ENCODE data around the gene RASAL3. TPM values are rescaled to one million over a fixed set of nuclear protein-coding genes. Genes with fewer than 3 reads are reported as not detected.

Gene RASAL3
- total RNA-seq, 1 donor from 2014 or later = 0.05 TPM

GRCh38 chr19:15424692-15425272 lies 39.6 kb downstream of the RASAL3 start:
- Mint-ChIP-seq H3K27ac (ENCODE audit: unreplicated experiment) (no peak overlapping the region), H3K36me3 (ENCODE audit: low read depth) (peaks cover 26% of the 10 kb centered on the region), H3K9me3 (ENCODE audit: low read depth) (no peaks in the 10 kb centered on the region), H3K4me3 (ENCODE audit: unreplicated experiment) (no peak overlapping the region), H3K27me3 (ENCODE audit: low read depth) (no peaks in the 10 kb centered on the region), H3K4me1 (ENCODE audit: low read depth) (peaks cover 3% of the 10 kb centered on the region)
- no peak for DNase-seq (ENCODE audit: low spot score)
- no peak for TF ChIP-seq CTCF (IDR thresholded peaks at IDR 0.05)

- Mint-ChIP-seq H3K4me1 (ENCODE audit: low read depth) (peaks cover 9% of the 10 kb centered on the region), H3K27me3 (ENCODE audit: low read depth) (no peaks in the 10 kb centered on the region)
Measured at GRCh38 chr19:15424121-15424520, 40.2 kb downstream of the RASAL3 start.

GRCh38 chr19:15423130-15423529 lies 41.2 kb downstream of the RASAL3 start:
- peaks cover 9% of the 10 kb centered on the region for H3K4me1 Mint-ChIP-seq (ENCODE audit: low read depth)
- no peak for TF ChIP-seq CTCF (IDR thresholded peaks at IDR 0.05)
- H3K9me3 Mint-ChIP-seq (ENCODE audit: low read depth) = no peaks in the 10 kb centered on the region
- H3K27ac Mint-ChIP-seq (ENCODE audit: unreplicated experiment) = no peak overlapping the region
- no peak for DNase-seq (ENCODE audit: low spot score)
- no peaks in the 10 kb centered on the region for H3K27me3 Mint-ChIP-seq (ENCODE audit: low read depth)
- H3K36me3 Mint-ChIP-seq (ENCODE audit: low read depth) = peaks cover 26% of the 10 kb centered on the region
- H3K4me3 Mint-ChIP-seq (ENCODE audit: unreplicated experiment) = no peak overlapping the region

More at GRCh38 chr19:15424121-15424520, 40.2 kb downstream of the RASAL3 start:
- no peaks in the 10 kb centered on the region for H3K9me3 Mint-ChIP-seq (ENCODE audit: low read depth)
- no peak for TF ChIP-seq CTCF (IDR thresholded peaks at IDR 0.05)
- no peak for DNase-seq (ENCODE audit: low spot score)
- H3K4me3 Mint-ChIP-seq (ENCODE audit: unreplicated experiment) = no peak overlapping the region
- no peak overlapping the region for H3K27ac Mint-ChIP-seq (ENCODE audit: unreplicated experiment)
- H3K36me3 Mint-ChIP-seq (ENCODE audit: low read depth) = peaks cover 26% of the 10 kb centered on the region

- no peaks in the 10 kb centered on the region for H3K9me3 Mint-ChIP-seq (ENCODE audit: low read depth)
- peaks cover 12% of the 10 kb centered on the region for H3K4me1 Mint-ChIP-seq (ENCODE audit: low read depth)
- no peak overlapping the region for H3K27ac Mint-ChIP-seq (ENCODE audit: unreplicated experiment)
- H3K4me3 Mint-ChIP-seq (ENCODE audit: unreplicated experiment) = no peak overlapping the region
- no peak for TF ChIP-seq CTCF (IDR thresholded peaks at IDR 0.05)
- no peak for DNase-seq (ENCODE audit: low spot score)
- peaks cover 26% of the 10 kb centered on the region for H3K36me3 Mint-ChIP-seq (ENCODE audit: low read depth)
- no peaks in the 10 kb centered on the region for H3K27me3 Mint-ChIP-seq (ENCODE audit: low read depth)
Measured at GRCh38 chr19:15422296-15423075, 41.9 kb downstream of the RASAL3 start.

- no peak overlapping the region for H3K4me3 Mint-ChIP-seq (ENCODE audit: unreplicated experiment)
- H3K36me3 Mint-ChIP-seq (ENCODE audit: low read depth) = peaks cover 20% of the 10 kb centered on the region
- H3K9me3 Mint-ChIP-seq (ENCODE audit: low read depth) = no peaks in the 10 kb centered on the region
- H3K4me1 Mint-ChIP-seq (ENCODE audit: low read depth) = peaks cover 19% of the 10 kb centered on the region
- no peak for DNase-seq (ENCODE audit: low spot score)
- no peak overlapping the region for H3K27ac Mint-ChIP-seq (ENCODE audit: unreplicated experiment)
- no peak for TF ChIP-seq CTCF (IDR thresholded peaks at IDR 0.05)
- no peaks in the 10 kb centered on the region for H3K27me3 Mint-ChIP-seq (ENCODE audit: low read depth)
Measured at GRCh38 chr19:15421721-15422260, 42.6 kb downstream of the RASAL3 start.
